ENCODE measurements around the gene PPP1R2.

- no peak for TF ChIP-seq CTCF (IDR thresholded peaks at IDR 0.05)
- TF ChIP-seq POLR2A (IDR thresholded peaks at IDR 0.05): no peak
These were observed 26.1 kb downstream of the PPP1R2 start for GRCh38 chr3:195517030-195517429.

Measured in lower leg skin (tissue), 3 donors.